DMS114 treated with DMSO at 0.1 percent for 48 hours (cell line): ENCODE measurements around the gene SINHCAF.
"Not testable (repeated sequence)": the region's sequence is repeated elsewhere in the genome, so short reads cannot be mapped to it uniquely, and the experiment has no call there.

Experiments used
- DNase-seq: peaks from one replicate; lab custom pipeline; 2025; ENCODE audit not compliant: unreplicated experiment; lab: John Stamatoyannopoulos, UW

The SINHCAF gene

DNA sequence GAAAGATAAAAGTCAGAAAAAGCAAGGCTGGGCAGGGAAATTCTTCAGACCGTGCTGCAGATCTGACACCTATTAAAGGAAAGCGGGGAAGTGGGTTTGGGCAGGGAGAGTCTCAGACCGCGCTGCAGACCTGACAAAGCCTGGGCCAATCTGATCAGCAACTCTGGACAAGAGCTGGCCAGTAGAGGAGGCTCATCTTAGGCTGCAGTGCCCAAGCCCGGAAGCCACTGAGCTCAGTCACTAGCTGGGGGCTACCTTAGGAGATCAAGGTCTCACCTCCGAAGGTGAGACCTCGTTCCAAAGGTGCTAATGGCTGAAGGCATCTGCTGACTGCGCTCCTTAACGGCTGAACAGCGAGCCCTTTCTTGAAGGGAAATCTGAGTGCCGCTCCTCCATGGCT lies 60.2 kb downstream of the SINHCAF start:
- no peak for DNase-seq

GRCh38 chr12:31263661-31264060 lies 62.3 kb downstream of the SINHCAF start:
- DNase-seq, result no peak

DNA sequence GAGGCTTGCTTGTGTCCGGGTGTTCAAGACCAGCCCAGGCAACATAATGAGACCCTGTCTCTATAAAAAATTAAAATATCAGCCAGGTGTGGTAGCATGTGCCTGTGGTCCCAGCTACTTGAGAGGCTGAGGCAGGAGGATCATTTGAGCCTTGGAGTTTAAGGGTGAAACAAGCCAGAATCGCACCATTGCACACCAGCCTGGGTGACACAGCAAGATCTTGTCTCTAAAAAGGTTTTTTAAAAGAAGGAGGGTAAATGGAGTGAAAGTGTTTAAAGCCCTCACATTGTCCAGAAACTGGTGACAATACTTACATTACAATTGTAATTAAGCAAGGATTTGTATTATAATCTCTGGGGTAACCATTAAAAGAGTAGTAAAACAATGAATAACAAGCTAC lies 64.2 kb downstream of the SINHCAF start:
- DNase-seq, result no peak

- no peak for DNase-seq
Measured at GRCh38 chr12:31260840-31261239, 65.1 kb downstream of the SINHCAF start.

DNA sequence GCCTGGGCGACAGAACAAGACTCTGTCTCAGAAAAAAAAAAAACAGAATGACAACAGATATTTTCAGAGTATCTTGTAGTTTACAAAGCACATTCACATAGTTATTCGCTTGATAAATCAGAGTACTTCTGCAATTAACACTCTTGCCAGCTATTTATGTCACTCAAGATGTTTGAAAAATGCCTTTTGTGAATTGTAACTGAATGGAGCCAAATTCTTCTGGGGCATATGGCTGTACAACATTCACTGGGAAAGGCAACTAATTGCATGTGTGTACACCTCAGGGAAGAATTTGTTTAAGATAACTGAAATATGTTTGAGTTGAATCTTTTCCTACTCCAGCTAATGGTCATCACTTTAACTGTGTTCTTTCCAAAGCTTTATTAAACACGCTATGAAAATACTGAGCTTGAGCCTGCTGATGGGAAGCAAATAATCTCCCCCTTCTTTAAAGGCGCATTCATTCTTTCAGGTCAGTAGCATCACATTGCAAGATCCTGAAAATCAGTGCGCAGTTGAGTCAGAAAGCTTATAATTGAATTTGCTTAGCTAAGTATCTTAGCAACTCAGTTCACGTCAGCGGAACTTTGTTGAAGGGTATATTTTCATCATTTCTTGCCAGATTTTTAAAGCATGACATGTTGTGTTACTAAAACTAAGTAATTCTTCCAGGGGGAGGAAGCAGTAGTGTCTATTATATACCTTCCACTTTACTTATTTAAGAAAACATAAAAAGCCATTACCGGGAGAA lies 66.6 kb downstream of the SINHCAF start:
- DNase-seq, result no peak

DNA sequence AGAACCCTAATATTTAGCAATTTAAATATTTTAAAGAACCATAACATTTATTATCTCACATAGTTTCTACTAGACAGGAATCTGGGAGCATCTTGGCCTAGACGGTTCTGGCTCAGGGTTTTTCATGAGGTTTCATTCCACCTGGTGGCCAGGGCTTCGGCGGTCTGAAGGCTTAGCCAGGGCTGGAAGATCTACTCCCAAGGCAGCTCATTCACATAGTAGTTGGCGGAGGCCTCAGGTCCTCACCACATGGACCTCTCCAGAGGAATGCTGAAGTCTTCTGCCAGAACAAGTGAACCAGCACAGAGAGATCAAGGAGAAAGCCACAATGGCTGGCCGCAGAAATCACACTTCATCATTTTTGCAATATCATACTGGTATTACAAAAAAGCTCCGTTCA lies 68.2 kb downstream of the SINHCAF start:
- DNase-seq, result no peak

DNA sequence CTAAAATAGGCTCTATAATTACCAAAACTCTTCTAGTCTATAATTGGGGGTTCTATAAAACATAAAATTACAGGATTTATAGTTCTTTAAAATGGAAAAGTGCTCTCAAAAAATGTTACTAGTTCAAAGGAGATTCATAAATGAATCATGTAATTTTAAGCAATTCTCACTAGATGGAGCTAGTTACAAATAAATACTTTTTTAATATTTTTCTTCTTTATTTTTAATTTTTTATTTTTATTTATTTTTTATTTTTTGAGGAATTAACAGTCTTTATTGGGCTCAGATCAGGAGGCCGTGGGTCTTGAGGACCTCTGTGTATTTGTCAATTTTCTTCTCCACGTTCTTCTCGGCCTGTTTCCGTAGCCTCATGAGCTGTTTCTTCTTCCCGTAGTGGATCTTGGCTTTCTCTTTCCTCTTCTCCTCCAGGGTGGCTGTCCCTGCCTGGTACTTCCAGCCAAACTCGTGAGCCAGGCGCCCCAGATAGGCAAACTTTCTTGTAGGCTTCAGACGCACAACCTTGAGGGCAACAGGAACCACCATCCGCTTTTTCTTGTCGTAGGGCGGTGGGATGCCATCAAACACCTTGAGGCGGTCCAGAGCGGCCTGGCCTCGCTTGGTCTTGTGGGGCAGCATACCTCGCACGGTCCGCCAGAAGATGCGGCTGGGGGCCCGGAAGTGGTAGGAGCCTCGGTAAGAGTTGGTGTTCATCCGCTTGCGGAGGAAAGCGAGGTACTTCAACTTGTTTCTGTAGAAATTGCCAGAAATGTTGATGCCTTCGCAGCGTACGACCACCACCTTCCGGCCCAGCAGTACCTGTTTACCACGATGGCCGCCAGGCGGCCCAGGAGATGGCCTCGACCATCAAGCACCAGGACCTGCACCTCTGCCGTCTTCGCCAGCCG lies 74.0 kb downstream of the SINHCAF start:
- peak; percentile 74 for DNase-seq

DNA sequence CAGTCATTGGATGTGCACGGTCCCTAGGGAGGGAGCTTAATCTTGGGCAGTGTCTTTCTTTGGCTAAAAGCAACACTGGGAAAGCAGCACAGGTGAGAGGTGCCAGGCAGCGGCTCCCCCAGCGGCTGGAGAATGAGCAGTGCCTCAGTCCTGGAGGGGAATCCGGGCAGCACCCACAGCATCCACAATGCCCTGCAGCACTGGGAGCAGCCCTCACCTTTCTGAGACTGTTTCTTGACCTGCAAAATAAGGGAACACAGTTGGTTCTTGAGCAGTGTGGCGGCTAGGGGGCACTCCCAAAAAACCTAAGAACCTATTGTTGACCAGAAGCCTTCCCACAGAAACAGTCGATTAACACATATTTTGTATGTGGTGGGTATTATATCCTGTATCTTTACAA lies 75.8 kb downstream of the SINHCAF start:
- no peak for DNase-seq

DNA sequence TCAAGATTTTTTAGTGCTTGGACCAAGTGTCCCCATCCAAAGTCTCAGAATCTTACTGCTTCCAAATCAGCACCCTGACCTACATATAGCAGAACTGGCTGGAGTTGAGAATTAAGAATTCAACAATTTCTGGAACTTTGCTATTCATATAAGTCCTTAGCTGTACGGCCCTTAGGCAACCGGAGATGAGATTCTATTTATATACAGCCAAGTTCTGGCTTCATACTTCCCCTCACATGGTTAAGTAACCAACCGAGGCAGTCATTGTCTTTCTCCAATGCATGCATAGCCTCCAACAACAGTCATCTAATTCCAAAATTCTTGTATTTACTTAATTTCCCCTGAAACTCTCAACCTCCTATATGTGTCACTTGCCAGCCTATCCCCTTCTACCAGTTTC lies 76.6 kb downstream of the SINHCAF start:
- no peak for DNase-seq

DNA sequence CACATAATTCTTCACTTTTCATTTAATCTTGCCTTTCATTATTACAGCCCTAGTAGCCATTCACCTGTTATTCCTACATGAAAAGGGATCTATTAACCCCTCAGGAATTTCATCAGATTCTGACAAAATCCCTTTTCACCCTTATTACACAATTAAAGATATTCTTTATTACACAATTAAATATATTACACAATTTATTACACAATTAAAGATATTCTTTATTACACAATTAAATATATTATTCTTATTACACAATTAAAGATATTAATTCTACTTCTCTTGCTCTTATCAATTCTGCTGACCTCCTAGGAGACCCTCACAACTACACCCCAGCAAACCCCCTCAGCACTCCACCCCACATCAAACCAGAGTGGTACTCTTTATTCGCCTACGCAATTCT lies 77.1 kb downstream of the SINHCAF start:
- DNase-seq, result no peak

GRCh38 chr12:31248337-31248736 lies 77.6 kb downstream of the SINHCAF start:
- no peak for DNase-seq

- no peak for DNase-seq
Measured at GRCh38 chr12:31246470-31246850, 79.5 kb downstream of the SINHCAF start.

DNA sequence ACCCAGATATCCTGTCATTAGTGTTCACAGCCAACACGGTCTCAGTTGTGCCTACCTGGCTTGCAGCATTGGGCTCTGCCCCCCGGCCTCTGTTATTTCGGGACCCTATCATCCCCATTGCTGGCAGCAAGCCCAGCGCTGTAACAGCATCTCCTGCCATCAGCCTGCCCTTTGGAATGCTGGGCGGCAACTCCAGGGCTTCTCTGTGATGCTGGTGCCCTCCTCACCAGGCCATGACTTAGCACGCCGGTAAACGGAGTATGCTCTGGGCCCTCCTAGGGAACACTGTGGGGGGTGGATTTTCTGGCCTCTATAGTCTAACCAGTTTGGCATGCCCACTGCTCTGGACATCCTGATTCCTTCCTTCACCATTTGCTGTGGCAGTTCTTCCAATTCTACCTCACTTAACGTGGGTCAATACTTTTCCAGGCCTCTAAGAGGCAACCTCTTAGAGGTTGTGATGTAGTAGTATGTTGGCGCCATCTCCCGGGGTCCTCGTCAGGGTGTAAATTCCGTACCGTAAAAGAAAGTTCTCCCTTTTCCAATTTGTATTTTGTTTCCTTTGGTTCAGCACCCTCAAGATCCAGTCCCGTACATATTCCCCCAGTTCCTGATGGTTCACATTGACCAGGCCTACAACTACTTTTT lies 80.0 kb downstream of the SINHCAF start:
- DNase-seq, result peak; percentile 19

GRCh38 chr12:31242418-31242817 lies 83.5 kb downstream of the SINHCAF start:
- not testable (repeated sequence) for DNase-seq

DNA sequence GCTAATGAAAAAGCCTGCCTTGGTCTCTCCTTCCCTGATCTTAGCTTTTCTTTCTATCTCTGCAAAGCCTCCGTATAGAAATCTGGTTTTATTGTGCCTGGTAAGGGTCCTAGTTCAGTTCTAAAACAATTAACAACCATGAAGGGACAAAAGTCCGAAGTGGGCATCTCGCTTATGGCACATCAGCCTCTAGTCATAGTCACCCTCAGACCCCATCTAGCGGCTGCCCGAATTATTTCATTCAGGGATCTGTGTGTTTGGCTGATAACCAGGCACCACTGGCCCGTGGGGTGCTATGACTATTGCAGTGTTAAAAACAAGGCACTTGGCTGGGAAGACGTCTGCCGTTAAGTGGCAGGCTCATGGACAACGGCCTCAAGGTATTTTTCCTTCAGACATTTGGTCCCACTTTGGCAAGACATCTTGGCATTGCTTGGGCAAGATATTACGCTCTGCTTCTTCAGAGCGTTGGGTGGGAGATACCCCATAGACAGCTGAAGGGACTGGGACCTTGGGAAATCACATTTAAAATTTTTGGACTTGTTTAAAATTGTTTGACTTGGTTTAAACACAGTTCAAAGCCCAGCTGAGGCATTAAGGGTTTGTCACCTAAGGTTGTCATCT lies 87.1 kb downstream of the SINHCAF start:
- DNase-seq, result peak; percentile 51

GRCh38 chr12:31238333-31238732 lies 87.6 kb downstream of the SINHCAF start:
- not testable (repeated sequence) for DNase-seq

GRCh38 chr12:31236998-31237637 lies 88.8 kb downstream of the SINHCAF start:
- no peak for DNase-seq

DNA sequence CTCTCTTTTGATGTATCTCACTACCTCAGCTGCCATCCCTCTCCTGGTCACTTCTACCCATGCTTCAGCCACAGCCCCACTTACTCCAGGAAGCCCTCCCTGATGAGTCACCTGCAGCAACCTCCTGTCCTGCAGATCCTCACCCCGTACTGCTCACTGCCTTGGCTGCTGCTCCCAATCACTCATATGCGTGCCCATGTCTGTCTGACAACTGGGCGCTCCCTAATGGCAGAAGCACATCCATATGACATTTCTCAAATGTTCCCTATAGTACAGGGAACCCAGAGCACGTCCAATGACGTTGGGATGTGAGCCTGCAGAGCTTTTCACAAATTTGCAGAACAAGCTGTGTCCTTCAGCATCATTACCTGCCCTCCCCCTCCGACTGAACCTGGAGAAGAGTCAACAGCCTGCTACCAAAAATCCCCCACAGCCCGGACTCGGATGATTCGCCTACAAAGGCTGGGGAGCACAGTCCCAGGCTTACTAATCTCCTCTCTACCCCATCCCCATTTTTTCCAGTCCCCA lies 90.0 kb downstream of the SINHCAF start:
- DNase-seq, result no peak

DNA sequence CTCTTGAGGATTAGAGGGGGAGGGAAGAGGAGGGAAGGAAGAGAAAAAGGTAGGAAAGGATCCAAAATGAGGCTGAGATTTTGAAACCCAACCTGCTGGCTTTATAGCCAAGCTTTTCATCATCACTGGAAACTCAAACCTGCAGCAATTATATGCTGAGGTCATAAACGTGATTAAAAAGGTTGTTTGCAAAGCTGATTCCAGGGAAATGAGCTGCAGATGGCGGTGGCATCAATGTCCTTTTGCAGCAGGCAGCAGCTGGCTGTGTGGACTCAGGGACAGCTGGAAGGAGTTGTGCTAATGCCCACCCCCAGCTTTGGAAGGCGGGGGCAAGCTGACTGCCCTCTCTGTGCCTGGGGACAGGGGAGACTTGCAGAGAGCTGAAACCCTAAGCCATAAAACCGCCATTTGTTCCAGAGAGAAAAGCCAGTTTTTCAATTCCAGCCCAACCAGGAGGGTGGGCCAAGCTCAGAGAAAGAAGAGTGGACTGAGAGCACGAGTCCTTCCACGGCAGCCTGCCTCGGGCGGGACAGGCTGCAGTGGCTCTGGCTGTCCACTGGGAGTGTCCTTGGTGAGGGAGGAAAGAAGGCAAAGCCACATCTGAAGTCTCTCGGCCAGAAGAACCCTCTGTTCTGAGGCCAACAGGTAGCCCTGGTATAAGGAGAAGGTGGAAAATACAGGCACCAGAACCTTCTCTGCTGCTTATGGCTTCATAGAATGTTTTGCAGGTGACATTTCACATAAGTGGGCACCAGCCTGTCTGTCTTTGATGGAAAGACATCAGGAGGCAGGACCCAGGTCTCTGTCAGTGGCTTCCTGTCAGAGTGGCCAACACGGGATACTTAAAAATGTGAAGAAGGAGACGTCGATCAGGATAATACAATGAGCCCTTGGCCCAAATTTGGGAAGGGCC lies 90.7 kb downstream of the SINHCAF start:
- peak; percentile 18 for DNase-seq
